HepG2 (cell line): Measurements from ENCODE around the gene COX7A2L.

Experiments used
- ATAD3A ChIP-seq: sonication (generic); formaldehyde crosslinking; IDR thresholded peaks from 2 replicates; pipeline ENCODE4 v1.4.0; 2020; ENCODE audit warnings: missing genetic modification reagents
- BHLHE40 ChIP-seq: IDR thresholded peaks from 2 replicates; pipeline ENCODE4 v1.6.1; 2011; ENCODE audit warnings: low read length, improper control_type of control experiment
- EP300 ChIP-seq, 3 experiments: sonication (generic) in 1 of 3; formaldehyde crosslinking in 1 of 3; IDR thresholded peaks; 2 replicates each; pipeline versions ENCODE4 v1.5.1 to v1.6.1; 2011 to 2020; ENCODE audit warnings: low read depth in 2 of 3, low read length in 2 of 3, borderline replicate concordance in 1 of 3, improper control_type of control experiment in 1 of 3, mild to moderate bottlenecking in 1 of 3, missing genetic modification reagents in 1 of 3, moderate library complexity in 1 of 3
- FOXC1 ChIP-seq: sonication (generic); formaldehyde crosslinking; IDR thresholded peaks from 2 replicates; pipeline ENCODE4 v1.8.0; 2022; ENCODE audit warnings: mild to moderate bottlenecking, missing genetic modification reagents, borderline replicate concordance
- HDAC1 ChIP-seq: sonication (generic); formaldehyde crosslinking; IDR thresholded peaks from 2 replicates; pipeline ENCODE4 v1.5.1; 2020; ENCODE audit warnings: mild to moderate bottlenecking, missing genetic modification reagents
- NR2C2 ChIP-seq: sonication (generic); formaldehyde crosslinking; IDR thresholded peaks from 2 replicates; pipeline ENCODE4 v1.4.0; 2020; ENCODE audit warnings: missing genetic modification reagents, mild to moderate bottlenecking, moderate library complexity, borderline replicate concordance
- PCBP2 ChIP-seq: fragments of 200-400 bp; formaldehyde crosslinking; optimal IDR thresholded peaks from 2 replicates; pipeline ENCODE3; 2018; ENCODE audit warnings: low read length, low read depth; ENCODE audit not compliant: poor library complexity, severe bottlenecking
- ZNF780A ChIP-seq: sonication (generic); formaldehyde crosslinking; IDR thresholded peaks from 2 replicates; pipeline ENCODE4 v1.8.0; 2022; ENCODE audit warnings: mild to moderate bottlenecking, missing genetic modification reagents, moderate library complexity
- TF ChIP-seq, protein P1 (sequence below): sonication (generic); formaldehyde crosslinking; conservative IDR thresholded peaks from 2 replicates; pipeline ENCODE4 v1.8.0; 2022; ENCODE audit warnings: missing genetic modification reagents
- TF ChIP-seq, protein P2 (sequence below): IDR thresholded peaks from 2 replicates; pipeline ENCODE4 v1.6.1; 2016; ENCODE audit warnings: control low read depth
- TF ChIP-seq, protein P3 (sequence below): sonication (generic); formaldehyde crosslinking; IDR thresholded peaks from 2 replicates; pipeline ENCODE4 v1.5.0; 2020; ENCODE audit warnings: missing genetic modification reagents, mild to moderate bottlenecking, borderline replicate concordance
- TF ChIP-seq, protein P4 (sequence below): sonication (generic); formaldehyde crosslinking; IDR thresholded peaks from 2 replicates; pipeline ENCODE4 v1.8.0; 2022; ENCODE audit warnings: missing genetic modification reagents, mild to moderate bottlenecking, borderline replicate concordance
- TF ChIP-seq, protein P5 (sequence below): sonication (generic); formaldehyde crosslinking; IDR thresholded peaks from 2 replicates; pipeline ENCODE4 v1.5.0; 2020; ENCODE audit warnings: mild to moderate bottlenecking, missing genetic modification reagents, moderate library complexity

DNA sequence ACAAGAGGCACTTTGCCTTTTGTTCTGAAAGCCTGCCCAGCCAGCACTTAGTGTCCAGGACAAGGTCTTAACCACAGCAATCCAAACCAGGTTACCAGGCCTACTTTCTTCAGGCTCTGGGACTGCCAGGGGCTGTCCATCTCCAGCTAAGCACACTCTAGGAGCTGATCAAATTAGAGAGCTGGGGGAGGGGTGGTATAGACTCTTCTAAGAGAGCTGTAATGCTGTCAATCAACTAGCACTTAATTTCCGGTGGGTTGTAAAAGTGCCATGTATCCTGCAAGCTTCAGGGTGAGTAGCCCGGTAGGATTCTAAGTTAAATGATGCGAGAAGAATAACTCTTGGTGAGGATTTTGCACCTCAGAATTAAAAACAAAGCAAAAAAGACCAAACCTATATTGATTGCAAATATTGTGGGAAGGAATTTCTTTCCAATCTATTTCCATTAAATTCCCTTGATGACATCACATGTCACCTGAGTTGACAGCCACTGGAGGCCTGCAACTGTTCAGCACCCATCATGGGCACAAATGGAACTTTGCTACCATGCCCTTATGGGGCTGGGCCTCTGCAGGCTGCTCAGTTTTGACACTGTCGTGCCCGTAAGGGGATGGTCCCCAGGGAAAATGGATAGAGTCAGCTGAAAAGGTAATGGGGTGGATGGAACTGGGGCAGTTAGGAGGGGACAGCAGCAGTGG is 8.7 kb upstream of the COX7A2L start:
- TF ChIP-seq ZNF780A = no peak
- TF ChIP-seq, protein P1, sequence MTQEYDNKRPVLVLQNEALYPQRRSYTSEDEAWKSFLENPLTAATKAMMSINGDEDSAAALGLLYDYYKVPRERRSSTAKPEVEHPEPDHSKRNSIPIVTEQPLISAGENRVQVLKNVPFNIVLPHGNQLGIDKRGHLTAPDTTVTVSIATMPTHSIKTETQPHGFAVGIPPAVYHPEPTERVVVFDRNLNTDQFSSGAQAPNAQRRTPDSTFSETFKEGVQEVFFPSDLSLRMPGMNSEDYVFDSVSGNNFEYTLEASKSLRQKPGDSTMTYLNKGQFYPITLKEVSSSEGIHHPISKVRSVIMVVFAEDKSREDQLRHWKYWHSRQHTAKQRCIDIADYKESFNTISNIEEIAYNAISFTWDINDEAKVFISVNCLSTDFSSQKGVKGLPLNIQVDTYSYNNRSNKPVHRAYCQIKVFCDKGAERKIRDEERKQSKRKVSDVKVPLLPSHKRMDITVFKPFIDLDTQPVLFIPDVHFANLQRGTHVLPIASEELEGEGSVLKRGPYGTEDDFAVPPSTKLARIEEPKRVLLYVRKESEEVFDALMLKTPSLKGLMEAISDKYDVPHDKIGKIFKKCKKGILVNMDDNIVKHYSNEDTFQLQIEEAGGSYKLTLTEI (CRISPR knock-in tag) = no peak
- TF ChIP-seq PCBP2 = no peak
- TF ChIP-seq FOXC1 (CRISPR knock-in tag) = no peak
- TF ChIP-seq, protein P2, sequence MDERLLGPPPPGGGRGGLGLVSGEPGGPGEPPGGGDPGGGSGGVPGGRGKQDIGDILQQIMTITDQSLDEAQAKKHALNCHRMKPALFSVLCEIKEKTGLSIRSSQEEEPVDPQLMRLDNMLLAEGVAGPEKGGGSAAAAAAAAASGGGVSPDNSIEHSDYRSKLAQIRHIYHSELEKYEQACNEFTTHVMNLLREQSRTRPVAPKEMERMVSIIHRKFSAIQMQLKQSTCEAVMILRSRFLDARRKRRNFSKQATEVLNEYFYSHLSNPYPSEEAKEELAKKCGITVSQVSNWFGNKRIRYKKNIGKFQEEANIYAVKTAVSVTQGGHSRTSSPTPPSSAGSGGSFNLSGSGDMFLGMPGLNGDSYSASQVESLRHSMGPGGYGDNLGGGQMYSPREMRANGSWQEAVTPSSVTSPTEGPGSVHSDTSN = no peak
- no peak for TF ChIP-seq NR2C2
- TF ChIP-seq, protein P3, sequence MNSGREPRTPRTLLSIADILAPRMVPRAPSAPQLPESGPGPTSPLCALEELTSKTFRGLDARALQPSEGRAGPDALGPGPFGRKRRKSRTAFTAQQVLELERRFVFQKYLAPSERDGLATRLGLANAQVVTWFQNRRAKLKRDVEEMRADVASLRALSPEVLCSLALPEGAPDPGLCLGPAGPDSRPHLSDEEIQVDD (CRISPR knock-in tag) = no peak
- TF ChIP-seq, protein P4, sequence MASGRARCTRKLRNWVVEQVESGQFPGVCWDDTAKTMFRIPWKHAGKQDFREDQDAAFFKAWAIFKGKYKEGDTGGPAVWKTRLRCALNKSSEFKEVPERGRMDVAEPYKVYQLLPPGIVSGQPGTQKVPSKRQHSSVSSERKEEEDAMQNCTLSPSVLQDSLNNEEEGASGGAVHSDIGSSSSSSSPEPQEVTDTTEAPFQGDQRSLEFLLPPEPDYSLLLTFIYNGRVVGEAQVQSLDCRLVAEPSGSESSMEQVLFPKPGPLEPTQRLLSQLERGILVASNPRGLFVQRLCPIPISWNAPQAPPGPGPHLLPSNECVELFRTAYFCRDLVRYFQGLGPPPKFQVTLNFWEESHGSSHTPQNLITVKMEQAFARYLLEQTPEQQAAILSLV (CRISPR knock-in tag) = no peak
- TF ChIP-seq HDAC1 (CRISPR knock-in tag) = no peak
- TF ChIP-seq BHLHE40 = no peak
- TF ChIP-seq, protein P5, sequence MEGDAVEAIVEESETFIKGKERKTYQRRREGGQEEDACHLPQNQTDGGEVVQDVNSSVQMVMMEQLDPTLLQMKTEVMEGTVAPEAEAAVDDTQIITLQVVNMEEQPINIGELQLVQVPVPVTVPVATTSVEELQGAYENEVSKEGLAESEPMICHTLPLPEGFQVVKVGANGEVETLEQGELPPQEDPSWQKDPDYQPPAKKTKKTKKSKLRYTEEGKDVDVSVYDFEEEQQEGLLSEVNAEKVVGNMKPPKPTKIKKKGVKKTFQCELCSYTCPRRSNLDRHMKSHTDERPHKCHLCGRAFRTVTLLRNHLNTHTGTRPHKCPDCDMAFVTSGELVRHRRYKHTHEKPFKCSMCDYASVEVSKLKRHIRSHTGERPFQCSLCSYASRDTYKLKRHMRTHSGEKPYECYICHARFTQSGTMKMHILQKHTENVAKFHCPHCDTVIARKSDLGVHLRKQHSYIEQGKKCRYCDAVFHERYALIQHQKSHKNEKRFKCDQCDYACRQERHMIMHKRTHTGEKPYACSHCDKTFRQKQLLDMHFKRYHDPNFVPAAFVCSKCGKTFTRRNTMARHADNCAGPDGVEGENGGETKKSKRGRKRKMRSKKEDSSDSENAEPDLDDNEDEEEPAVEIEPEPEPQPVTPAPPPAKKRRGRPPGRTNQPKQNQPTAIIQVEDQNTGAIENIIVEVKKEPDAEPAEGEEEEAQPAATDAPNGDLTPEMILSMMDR (CRISPR knock-in tag) = no peak
- no peak for TF ChIP-seq ATAD3A
- TF ChIP-seq EP300 (IDR thresholded peaks at IDR 0.05; ENCODE audit: low read depth in 2 of 2, low read length in 2 of 2) = no peak
- TF ChIP-seq EP300 (CRISPR knock-in tag; IDR thresholded peaks at IDR 0.05; ENCODE audit: borderline replicate concordance) = no peak
